Body of pancreas (tissue), 4 donors: ENCODE data around the gene DAPK2. TPM values are rescaled to one million over a fixed set of nuclear protein-coding genes. Genes with fewer than 3 reads are reported as not detected.
A peak's percentile ranks its signal among the peaks of the same experiment; 100 is the strongest.
"Not testable (repeated sequence)": the region's sequence is repeated elsewhere in the genome, so short reads cannot be mapped to it uniquely, and the experiment has no call there.

ENCODE experiments used
- ATAC-seq: fragments of 150-250 bp; one replicate; pipeline ENCODE4 v1.9.1; 2016
- DNase-seq, 4 donors: peaks; one replicate each; pipeline ENCODE4 v3.0.0-alpha.2; 2019
- H3K27ac ChIP-seq, 4 donors: fragments of 200-600 bp; sonication (generic); 1 replicate in 3 of 4; 2 replicates in 1 of 4; pipeline versions ENCODE4 v1.5.1 to v1.6.1; 2016 to 2019; ENCODE audit warnings: mild to moderate bottlenecking in 1 of 4, mixed read lengths in 1 of 4, moderate library complexity in 1 of 4
- H3K27me3 ChIP-seq, 2 donors: fragments of 200-600 bp; sonication (generic); one replicate each; pipeline ENCODE4 v1.6.0; 2016; ENCODE audit warnings: mild to moderate bottlenecking in 1 of 2
- H3K36me3 ChIP-seq, 2 donors: fragments of 200-600 bp; sonication (generic); replicated peaks in 1 of 2; 2 replicates each; pipeline ENCODE4 v1.5.1; 2016; ENCODE audit warnings: low read depth in 2 of 2; ENCODE audit not compliant: insufficient read depth in 1 of 2
- H3K4me1 ChIP-seq: fragments of 200-600 bp; sonication (generic); one replicate; pipeline ENCODE4 v1.6.0; 2016
- H3K4me3 ChIP-seq, 2 donors: fragments of 200-600 bp; sonication (generic); 1 replicate in 1 of 2; 2 replicates in 1 of 2; pipeline ENCODE4 v1.5.1; 2016 to 2019
- H3K9me3 ChIP-seq, 3 donors: fragments of 200-600 bp; sonication (generic); 1 replicate in 2 of 3; 2 replicates in 1 of 3; pipeline ENCODE4 v1.5.1; 2016
- CTCF ChIP-seq, 7 experiments: fragments of 450-650 bp in 4 of 7; fragments of 200-600 bp in 3 of 7; sonication (generic) in 3 of 7; IDR thresholded peaks; one replicate each; pipeline ENCODE4 v1.5.1; 2016 to 2019; ENCODE audit warnings: antibody characterized with exemption in 7 of 7
- POLR2A ChIP-seq, 3 donors: fragments of 450-650 bp; IDR thresholded peaks; one replicate each; pipeline ENCODE4 v1.6.1; 2016; ENCODE audit warnings: antibody characterized with exemption in 3 of 3, mild to moderate bottlenecking in 2 of 3
- WGBS, 2 donors: methylation state at CpG; one replicate each; pipeline ENCODE4 v1.1.5; 2017; 5-methylcytosine and 5-hydroxymethylcytosine counted together
- intact Hi-C: fragments of 100-400 bp; cut with DNase I; formaldehyde crosslinking; loops from one replicate; pipeline ENCODE4 v1.15.1; 2023
- total RNA-seq, 2 donors: library from RNA; depleted of rRNA; stranded (reverse); fragments of >200 nt; gene quantifications; one replicate each; pipeline ENCODE4 v1.1.0, GENCODE V29; 2016

Gene DAPK2
- total RNA-seq, 2 donors from 2014 or later, result 2.9 to 5.9 TPM

DNA sequence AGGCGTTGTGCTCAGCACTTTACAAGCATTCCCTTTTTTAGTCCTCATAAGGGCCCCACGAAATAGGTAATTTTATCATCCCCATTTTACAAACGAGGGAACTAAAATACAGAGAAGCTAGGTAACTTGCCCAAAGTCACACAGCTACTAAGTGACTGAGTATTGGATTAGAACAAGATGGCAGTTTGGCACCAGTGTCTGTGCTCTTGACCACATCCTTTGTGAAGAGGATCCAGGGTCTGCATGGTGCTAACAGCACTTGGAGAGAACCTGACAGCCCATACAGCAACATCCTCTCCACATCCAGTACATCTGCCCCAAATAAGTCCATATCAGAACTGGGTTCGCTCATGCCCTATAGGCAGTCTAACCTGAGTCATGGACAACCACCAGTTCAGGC lies 21.8 kb upstream of the DAPK2 start:
- no peak overlapping the region for H3K27ac ChIP-seq
- H3K9me3 ChIP-seq, result no peaks in the 10 kb centered on the region
- TF ChIP-seq POLR2A (IDR thresholded peaks at IDR 0.05) (no peak), CTCF (IDR thresholded peaks at IDR 0.05) (no peak)
- WGBS, 2 donors, result 49 to 58% methylated on average over 4 of the region's 4 CpGs
- intact Hi-C loops, result loop anchor here (10.0 kb wide), 1 partner anchor 313 kb away; no protein-coding TSS in a partner anchor
- H3K4me1 ChIP-seq, result peaks cover 45% of the 10 kb centered on the region
- H3K4me3 ChIP-seq, result no peak overlapping the region
- no peaks in the 10 kb centered on the region for H3K36me3 ChIP-seq
- no peaks in the 10 kb centered on the region for H3K27me3 ChIP-seq
- no peak for ATAC-seq
- DNase-seq, result no peak

GRCh38 chr15:64067564-64068030 lies 21.3 kb upstream of the DAPK2 start:
- no peaks in the 10 kb centered on the region for H3K27me3 ChIP-seq
- no peaks in the 10 kb centered on the region for H3K36me3 ChIP-seq
- peak; percentile 68 for ATAC-seq
- DNase-seq, result peak; percentile 75 to 84 (median 79)
- no peak overlapping the region for H3K27ac ChIP-seq
- H3K4me1 ChIP-seq, result peaks cover 40% of the 10 kb centered on the region
- no peaks in the 10 kb centered on the region for H3K9me3 ChIP-seq
- WGBS, 2 donors, result 17 to 23% methylated on average over 11 of the region's 11 CpGs
- H3K4me3 ChIP-seq, result no peak overlapping the region
- intact Hi-C loops, result loop anchor here (10.0 kb wide), 1 partner anchor 313 kb away; no protein-coding TSS in a partner anchor
- peak; percentile 57 to 90 (median 83) for TF ChIP-seq CTCF (IDR thresholded peaks at IDR 0.05)
- TF ChIP-seq POLR2A (IDR thresholded peaks at IDR 0.05), result no peak

- 14 to 26% methylated on average over 1 of the region's 1 CpG for WGBS, 2 donors
- no peaks in the 10 kb centered on the region for H3K36me3 ChIP-seq
- no peaks in the 10 kb centered on the region for H3K27me3 ChIP-seq
- H3K9me3 ChIP-seq, result no peaks in the 10 kb centered on the region
- H3K27ac ChIP-seq, result no peak overlapping the region
- DNase-seq (no peak), ATAC-seq (no peak)
- H3K4me1 ChIP-seq, result peaks cover 30% of the 10 kb centered on the region
- TF ChIP-seq POLR2A (IDR thresholded peaks at IDR 0.05) (no peak), CTCF (IDR thresholded peaks at IDR 0.05) (no peak)
- intact Hi-C loops, result loop anchor here (10.0 kb wide), 1 partner anchor 312 kb away; no protein-coding TSS in a partner anchor
- H3K4me3 ChIP-seq, result no peak overlapping the region
Observed at GRCh38 chr15:64066451-64066850, 20.2 kb upstream of the DAPK2 start.

GRCh38 chr15:64060716-64061115 lies 14.4 kb upstream of the DAPK2 start:
- DNase-seq, result no peak
- no peaks in the 10 kb centered on the region for H3K9me3 ChIP-seq
- intact Hi-C loops, result loop anchor here (10.0 kb wide), 1 partner anchor 306 kb away; no protein-coding TSS in a partner anchor
- no peaks in the 10 kb centered on the region for H3K27me3 ChIP-seq
- no peak overlapping the region for H3K4me3 ChIP-seq
- no peak overlapping the region for H3K27ac ChIP-seq
- H3K4me1 ChIP-seq, result no peaks in the 10 kb centered on the region
- TF ChIP-seq CTCF (IDR thresholded peaks at IDR 0.05) (no peak), POLR2A (IDR thresholded peaks at IDR 0.05) (no peak)
- ATAC-seq, result no peak
- WGBS, 2 donors, result 67 to 92% methylated on average over 3 to 28 of the region's 29 CpGs
- no peaks in the 10 kb centered on the region for H3K36me3 ChIP-seq

GRCh38 chr15:64059104-64059503 lies 12.8 kb upstream of the DAPK2 start:
- H3K4me3 ChIP-seq, DNase-seq, ATAC-seq, H3K4me1 ChIP-seq, H3K9me3 ChIP-seq, H3K27ac ChIP-seq, H3K36me3 ChIP-seq, intact Hi-C loops, H3K27me3 ChIP-seq: not testable (repeated sequence)
- WGBS, 2 donors, result 71 to 100% methylated on average over 2 of the region's 2 CpGs
